ENCODE data around the gene PHPT1.
"Not testable (repeated sequence)": the region's sequence is repeated elsewhere in the genome, so short reads cannot be mapped to it uniquely, and the experiment has no call there.

The PHPT1 gene

DNA sequence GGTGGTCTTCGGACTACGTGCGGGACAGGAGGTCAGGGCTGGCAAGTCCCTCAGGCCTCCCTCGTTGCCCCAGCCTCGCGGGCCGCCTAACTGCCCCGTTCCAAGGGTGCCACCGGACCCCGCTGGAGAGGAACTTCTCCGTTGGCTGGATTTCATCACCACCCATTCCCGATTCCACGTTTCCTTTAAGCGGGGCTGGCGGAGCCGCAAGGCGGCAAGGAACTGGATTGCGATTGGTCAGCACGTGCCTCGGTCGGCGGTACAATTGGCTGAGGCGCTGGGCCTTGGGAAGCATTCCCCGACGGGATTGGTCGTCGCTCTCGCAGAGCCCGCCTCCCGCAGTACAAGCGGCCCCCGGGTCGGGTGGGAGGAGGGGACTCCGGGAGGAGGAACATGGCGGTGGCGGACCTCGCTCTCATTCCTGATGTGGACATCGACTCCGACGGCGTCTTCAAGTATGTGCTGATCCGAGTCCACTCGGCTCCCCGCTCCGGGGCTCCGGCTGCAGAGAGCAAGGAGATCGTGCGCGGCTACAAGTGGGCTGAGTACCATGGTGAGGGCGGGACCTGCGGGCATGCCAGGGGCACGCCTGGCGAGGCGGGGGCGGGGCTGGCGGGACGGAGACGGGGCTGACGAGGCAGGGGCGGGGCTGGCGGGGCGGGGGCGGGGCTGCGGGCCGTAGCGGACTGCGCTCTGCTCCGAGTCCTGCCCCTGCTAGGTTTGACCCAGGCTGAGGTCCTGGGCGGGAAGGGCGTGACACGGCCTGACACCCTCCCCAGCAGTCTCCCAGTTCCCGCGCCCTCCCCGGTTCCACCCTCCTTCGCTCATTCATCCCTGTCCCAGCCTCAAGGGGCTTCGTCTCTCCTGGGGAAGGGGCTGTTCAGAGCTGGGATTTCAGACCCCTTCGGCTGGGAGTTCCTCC is at the start of gene PHPT1:
PHPT1 (plus strand) TSS at position 372 of the 922 bp plus-strand sequence; CDS start at position 394, 22 bp downstream.
- peak; percentile 96 for DNase-seq (ENCODE audit: low read depth)

DNA sequence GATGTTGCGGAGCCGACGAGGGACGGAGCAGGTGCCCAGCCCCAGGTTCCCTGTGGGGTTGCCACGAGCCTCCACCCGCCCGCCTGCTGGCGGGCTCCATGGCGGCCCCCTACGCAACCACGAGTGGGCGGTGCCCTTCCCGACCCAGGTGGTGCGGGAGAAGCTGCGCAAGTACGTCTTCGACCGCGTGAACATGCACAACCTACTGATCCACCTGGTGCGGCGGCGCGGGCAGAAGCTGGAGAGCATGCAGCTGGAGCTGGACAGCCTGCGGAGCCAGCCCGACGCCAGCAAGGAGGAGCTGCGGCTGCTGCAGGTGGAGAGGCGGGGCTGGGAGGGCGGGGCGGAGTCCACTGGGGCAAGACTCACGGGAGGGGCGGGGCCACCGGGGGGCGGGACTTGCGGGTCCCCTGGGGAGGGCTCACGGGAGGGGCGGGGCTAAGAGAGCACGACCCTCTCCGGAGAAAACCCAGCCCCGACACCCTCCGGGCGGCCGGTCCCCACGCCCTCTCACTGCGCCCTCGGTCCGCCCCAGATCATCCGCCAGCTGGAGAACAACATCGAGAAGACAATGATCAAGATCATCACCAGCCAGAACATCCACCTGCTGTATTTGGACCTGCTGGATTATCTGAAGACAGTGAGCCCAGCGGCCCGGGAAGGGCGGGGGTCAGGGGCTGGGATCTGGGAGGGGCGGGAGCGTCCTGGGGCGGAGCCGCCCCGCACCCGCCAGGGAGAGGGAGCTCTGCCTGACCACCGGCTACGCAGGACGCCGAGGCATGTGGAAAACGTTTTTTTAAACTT is 49.2 kb upstream of the PHPT1 start:
- DNase-seq (ENCODE audit: low read depth): no peak

- no peak for DNase-seq (ENCODE audit: low read depth)
Measured at GRCh38 chr9:136802321-136802720, 46.9 kb upstream of the PHPT1 start.

- DNase-seq (ENCODE audit: low read depth): not testable (repeated sequence)
Measured at GRCh38 chr9:136803009-136803550, 46.1 kb upstream of the PHPT1 start.

DNA sequence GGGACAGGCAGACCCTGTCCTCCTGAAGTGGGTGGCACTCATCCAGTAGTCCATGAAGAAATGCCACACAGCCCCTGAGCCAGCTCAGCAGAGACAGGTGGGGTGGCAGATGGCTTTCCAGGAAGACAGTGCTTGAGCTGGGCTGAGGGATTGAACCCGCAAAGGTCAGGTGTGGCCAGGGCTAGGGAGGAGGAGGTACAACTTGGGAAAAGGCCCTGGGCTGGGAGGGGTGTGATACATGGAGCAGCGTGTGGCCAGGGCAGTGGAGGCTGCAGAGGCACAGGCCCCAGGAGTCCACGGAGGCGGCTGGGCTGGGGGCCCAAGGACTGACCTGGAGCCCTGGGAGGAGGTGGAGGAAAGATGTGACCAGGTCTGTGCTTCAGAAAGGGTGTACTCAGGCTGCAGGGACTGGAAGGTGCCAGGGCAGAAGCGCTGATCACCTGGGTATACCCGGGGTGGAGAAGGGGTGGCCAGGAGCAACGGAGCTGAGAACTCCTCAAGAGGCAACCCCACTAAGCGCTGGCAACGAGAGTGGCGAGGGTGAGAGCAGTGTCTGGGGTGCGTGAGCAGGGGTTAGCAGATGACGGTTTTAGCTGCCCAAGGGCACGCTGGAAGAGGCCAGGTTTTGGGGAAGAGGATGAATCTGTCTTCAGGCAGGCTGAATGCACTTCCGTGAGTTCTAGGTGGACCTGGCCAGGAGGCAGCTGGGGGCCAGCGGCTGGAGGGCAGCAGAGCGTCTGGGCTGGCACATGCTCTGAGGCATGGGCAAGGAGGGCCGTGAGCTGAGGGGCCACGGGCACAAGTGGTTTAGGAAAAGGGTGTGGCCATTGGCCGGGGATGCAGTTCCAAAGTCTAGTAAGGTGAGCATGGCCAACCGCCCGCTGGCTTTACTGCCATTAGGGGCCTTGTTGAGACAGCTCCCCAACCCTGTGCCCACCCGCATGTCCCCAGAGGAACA is 45.4 kb upstream of the PHPT1 start:
- no peak for DNase-seq (ENCODE audit: low read depth)

- no peak for DNase-seq (ENCODE audit: low read depth)
Measured at GRCh38 chr9:136804509-136805206, 44.6 kb upstream of the PHPT1 start.

DNA sequence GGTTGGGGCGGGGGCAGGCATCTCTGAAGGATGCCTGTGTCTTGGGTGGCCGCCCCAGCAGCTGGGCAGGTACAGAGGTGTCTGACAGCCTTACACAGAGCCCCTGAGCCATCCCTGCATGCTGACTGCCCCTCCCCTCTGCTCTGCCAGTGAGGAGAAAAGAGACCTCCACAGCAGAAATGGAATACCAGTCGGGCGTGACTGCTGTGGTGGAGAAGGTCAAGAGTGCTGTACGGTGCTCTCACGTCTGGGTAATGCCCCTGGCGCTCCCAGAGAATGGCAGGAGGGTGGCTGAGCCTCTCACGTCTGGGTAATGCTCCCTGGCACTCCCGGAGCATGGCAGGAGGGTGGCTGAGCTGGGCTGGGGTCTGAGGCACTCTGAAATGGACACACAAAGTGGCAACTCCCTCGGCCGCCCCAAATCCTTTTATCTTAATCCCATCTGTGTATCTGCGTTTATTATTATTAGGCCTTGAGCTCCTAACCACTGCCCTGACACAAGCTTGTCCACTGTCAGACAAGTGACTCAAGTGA is 43.9 kb upstream of the PHPT1 start:
- DNase-seq (ENCODE audit: low read depth): no peak

GRCh38 chr9:136806067-136806466 is 43.1 kb upstream of the PHPT1 start:
- DNase-seq (ENCODE audit: low read depth): no peak

- no peak for DNase-seq (ENCODE audit: low read depth)
Measured at GRCh38 chr9:136806631-136807201, 42.5 kb upstream of the PHPT1 start.

DNA sequence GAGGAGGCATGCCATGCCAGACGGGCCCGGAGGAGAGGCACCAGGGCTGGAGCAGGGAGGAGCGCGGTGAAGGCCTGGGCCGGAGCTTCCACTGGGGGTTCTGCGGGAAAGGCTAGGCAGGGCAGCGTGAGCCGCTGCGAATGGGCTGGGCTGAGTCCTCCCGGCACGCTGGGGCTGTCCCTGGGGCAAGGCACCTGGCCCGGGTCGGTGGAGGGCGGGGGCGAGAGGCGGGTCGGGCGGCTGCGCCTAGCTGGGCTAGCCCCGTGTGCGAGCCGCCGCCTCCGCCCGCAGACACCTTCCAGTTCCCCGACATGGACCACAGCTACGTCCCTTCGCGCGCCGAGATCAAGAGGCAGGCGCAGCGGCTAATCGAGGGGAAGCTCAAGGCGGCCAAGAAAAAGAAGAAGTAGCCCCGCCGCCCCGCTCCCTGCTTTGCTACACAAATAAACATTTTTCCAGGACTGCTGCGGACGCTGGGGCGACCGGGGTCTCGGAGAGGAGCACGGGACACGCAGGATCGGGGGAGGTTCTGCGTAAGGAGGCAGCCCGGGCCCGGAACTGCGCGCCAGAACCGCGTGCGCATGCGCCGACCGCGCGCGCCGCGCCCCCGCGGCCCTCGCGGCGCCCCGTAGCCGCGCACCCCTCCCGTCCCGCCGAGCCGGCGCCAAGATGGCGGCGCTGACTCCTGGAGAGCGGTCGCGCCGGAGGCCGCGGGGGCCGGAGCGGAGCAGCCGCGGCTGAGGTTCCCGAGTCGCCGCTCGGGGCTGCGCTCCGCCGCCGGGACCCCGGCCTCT is 41.7 kb upstream of the PHPT1 start, which contains the start of gene RABL6:
RABL6 (plus strand) TSS at position 668 of the 794 bp plus-strand sequence. CDS start 249 bp downstream, outside the sequence.
- peak; percentile 49 for DNase-seq (ENCODE audit: low read depth)

DNA sequence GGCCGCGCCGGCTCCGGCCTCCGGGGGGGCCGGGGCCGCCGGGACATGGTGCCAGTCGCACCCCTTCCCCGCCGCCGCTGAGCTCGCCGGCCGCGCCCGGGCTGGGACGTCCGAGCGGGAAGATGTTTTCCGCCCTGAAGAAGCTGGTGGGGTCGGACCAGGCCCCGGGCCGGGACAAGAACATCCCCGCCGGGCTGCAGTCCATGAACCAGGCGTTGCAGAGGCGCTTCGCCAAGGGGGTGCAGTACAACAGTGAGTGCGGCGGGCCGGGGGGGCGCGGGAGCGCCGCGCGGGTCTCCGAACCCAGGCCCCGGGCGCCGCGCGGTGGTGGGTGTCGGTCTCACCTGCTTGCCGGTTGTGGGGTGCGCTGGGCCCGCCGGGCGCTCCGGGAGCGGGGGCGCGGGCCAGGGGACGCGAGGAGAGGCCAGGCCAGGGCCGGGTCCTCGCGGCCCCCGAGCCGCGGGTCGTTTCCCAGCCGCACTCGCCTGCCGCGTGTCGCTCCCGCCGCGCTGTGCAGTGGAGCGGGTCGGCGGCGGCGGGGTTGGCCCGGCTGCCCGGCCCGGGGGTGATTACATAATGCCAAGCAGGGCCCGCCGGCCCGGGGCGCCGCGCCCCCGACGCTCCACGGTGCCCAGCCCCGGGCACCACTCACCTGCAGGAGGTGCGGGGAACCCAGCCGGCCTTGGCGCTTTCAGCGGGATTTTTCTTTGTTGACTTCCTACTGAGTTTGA is 41.0 kb upstream of the PHPT1 start:
- DNase-seq (ENCODE audit: low read depth): no peak

DNA sequence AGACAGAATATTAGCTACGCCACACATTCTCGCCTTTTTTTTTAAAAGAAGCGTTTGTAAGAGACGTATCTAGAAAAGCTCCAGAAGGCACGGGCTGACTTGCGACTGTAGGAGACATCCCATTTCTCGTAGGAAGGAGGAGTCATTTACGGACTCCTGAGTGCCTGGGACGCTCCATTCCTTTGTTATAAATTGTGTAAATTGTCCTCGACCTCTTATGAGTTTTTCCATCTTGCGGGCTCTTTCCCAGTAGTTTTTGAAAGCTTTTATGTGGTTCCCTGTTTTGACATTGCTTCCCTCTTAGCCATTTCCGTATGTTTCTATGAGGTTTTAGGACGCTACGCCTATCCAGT is 40.4 kb upstream of the PHPT1 start:
- no peak for DNase-seq (ENCODE audit: low read depth)

DNA sequence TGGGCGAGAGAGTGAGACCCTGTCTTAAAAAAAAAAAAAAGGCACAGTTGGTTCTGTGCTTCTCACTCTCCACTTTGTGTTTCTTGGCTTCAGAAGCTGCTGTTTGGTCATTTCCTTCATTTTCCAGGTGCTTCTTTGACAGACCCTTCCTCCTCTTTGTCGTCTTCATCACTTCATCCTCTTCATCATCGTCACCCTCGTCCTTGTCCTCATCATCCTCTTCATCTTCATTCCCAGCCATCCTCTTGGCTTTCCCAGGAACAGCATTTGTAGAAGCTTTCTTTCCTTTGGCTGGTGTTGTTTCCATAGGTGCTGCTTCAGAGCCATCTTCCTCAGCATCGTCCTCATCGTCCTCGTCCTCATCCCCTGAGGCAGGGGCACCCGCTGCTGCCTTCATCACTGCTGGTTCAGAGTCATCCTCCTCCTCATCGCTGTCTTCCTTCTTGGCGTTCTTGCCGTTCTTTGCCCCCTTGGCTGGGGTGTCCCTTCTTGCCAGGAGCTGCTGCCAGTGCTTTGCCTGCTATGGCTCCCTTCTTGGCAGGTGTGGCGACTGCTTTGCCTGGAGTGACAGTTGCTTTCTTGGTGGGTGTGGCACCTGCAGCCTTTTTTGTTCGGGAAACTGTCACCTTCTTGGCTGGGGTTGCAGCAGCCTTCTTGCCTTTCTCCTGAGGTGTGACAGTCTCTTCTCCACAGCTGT is 34.3 kb upstream of the PHPT1 start:
- DNase-seq (ENCODE audit: low read depth): no peak

DNA sequence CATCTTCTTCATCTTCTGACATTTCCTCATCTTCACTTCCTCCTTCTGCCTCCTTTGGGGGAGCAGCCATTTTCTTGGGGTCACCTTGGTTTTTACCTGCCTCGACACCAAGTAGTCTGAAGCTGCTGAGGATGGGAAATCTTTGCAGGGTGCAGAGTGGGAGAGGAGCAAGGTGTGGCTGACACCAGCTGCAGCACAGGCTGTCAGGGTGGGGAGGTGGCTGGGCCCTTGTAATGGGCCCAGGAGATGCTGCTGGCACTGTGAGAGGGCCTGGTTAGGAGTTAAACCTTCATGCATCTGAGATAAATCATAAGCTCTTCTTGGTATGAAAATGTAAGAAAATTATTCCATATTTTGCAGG is 33.8 kb upstream of the PHPT1 start:
- no peak for DNase-seq (ENCODE audit: low read depth)

DNA sequence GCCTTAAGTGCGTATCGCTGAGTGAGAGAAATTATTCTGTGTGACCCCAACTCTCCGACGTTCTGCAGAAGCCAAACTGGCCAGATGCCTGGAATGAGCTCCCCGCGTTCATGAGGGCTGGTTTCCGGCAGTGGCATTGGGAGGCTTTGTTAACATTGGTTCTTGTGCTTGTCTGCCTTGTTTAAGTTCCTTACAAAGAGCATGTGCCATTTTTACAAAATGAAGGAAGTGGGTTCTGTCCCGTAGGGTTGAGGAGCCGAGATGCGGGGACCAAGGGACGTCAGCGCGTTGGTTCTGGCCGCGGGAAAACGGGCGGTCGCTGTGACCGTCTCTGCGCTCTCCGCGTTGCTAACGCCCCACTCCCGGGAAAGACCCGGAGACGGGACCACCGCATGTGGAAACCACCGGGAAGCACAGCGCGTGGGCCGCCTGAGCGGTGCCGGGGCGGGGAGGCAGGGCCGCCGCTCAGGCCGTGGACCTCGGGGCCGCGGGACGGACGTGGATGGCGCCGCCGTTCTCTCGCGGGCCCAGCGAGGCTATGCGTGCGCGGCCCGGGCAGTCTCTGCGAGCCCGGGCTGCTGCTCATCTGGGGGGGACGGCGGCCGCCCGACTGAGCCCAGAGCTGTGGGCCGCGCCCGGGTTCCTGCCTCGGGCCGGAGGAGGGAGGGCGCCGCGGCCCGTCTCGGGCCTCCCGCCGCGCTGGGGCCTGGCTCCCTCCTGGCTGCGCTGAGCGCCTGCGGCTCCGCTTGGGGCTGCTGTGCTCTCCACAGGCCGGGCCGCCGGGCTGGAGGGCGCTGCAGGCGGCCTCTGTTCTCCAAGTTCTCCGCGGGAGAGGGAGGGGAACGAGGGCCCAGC is 28.0 kb upstream of the PHPT1 start:
- DNase-seq (ENCODE audit: low read depth): no peak

DNA sequence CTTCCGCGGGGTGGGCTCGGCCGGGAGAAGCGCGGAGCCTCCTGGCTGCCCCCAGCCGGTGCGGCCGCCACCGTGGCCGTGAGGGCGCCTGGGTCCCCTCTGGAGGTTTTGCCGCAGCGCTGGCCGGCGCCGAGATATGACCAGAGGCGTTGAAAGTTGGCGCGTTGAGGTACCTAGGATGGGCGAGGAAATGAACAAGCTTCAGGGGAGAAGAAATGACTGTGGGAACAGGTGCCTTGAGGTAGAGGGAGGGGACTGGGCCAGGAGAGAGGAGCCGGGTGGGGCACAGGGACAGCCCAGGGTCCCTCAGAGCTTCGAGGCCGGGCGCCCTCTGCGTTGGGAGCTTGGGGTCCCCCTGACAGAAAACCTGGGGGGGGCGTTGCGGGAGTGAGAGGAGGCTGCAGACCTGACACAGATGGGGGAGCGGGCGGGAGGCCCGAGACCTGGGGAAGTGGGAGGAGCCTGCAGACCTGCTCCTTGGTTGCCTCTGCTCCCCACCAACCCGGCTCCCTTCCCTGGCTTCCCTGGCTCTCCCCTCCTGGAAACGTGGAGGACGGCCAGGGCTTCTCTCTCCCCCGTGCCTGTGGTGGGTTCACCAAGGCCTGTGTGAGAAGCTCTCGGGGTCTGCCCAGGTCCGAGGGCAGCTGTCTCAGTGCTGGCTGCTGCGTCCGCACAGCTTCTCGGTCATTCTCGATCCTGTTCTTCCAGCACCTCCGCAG is 27.2 kb upstream of the PHPT1 start:
- DNase-seq (ENCODE audit: low read depth): no peak
